GM21825 (cell line): ENCODE measurements around the gene MOSPD3.
"Not testable (repeated sequence)": the region's sequence is repeated elsewhere in the genome, so short reads cannot be mapped to it uniquely, and the experiment has no call there.

ENCODE experiments used
- ATAC-seq: cut with Tn5 transposase; IDR thresholded peaks from one replicate; pipeline ENCODE4 v1.9.1; 2021; ENCODE audit warnings: mild to moderate bottlenecking, moderate library complexity; ENCODE audit not compliant: unreplicated experiment

The MOSPD3 gene

GRCh38 chr7:100662194-100662776 is 49.9 kb downstream of the MOSPD3 start:
- not testable (repeated sequence) for ATAC-seq
